Measurements from ENCODE around the gene HOXB8. TPM values are rescaled to one million over a fixed set of nuclear protein-coding genes. Genes with fewer than 3 reads are reported as not detected.

HOXB8 gene
- polyA plus RNA-seq, 6 donors from 2014 or later: not detected

DNA sequence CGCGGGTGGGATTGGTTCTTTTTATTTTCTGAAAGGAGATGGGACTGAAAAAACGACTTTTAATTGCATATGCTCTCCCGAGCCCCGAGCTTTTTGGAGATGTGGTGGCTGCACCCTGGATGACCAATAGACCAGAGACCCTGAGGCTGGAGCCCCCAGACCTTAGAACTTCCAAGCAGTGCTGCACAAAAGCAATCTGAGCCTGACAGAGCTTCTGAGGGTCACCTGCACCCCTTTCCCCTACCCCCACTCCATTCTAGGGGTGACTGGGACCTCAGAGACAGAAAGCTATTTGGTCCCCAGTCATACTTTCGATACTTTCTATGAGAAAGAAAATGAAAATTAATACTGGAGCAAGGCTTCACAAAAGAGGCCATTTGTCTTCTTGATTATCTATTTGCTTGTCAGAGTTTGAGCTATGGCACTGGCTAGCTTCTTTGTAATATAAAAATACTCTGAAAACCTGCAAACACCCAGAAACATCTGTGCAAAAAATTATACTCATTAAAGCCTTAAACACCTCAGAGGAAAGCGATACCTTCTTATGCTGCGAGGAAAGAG lies 40.5 kb downstream of the HOXB8 start:
- no peak overlapping the region for H3K27ac Mint-ChIP-seq
- H3K27me3 Mint-ChIP-seq: peaks cover 38 to 68% (median 64%) of the 10 kb centered on the region in 3 donors
- no peak for DNase-seq
- peaks cover 0 to 8% of the 10 kb centered on the region in 2 donors for H3K36me3 Mint-ChIP-seq
- H3K4me1 Mint-ChIP-seq: peaks cover 23 to 35% (median 30%) of the 10 kb centered on the region in 3 donors
- H3K9me3 Mint-ChIP-seq: peaks cover 0 to 5% (median 0%) of the 10 kb centered on the region in 7 donors
- ATAC-seq (ENCODE audit: low read depth in 2 of 2): no peak
- peak overlapping the region in 2 of 8 donors; percentile 3 to 59 for H3K4me3 Mint-ChIP-seq

DNA sequence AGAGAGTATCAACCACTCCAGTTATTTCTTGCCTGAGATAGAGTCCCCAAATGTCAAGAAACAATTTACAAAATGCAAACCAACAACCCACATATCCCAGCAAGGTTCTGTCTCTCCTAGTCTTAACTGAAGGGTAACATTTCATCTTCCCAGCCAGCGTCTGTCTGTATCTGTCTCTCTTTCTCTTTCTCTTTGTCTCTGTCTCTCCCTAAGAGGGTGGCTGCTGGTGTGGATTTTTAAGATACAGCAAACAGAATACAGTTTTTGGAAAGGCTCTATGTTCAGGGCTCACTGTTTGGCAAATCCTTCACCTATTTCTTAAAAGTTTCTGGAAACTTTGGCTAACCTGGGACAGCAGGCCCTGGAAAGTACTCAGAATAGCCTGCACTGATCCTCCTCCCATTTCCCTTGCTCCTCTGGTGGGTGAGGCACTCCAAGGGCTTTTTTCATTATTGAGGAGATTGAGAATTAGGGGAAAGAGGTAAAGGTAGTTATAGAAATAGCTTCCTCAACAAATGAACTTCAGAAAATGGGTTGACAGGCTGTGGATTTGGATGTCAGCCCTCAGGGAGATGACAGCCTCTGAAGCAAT lies 43.2 kb downstream of the HOXB8 start:
- H3K27me3 Mint-ChIP-seq: peaks cover 24 to 52% (median 44%) of the 10 kb centered on the region in 3 donors
- DNase-seq (no peak), ATAC-seq (ENCODE audit: low read depth in 2 of 2) (no peak)
- H3K27ac Mint-ChIP-seq: no peak overlapping the region
- H3K4me1 Mint-ChIP-seq: peaks cover 12 to 26% (median 22%) of the 10 kb centered on the region in 3 donors
- no peaks in the 10 kb centered on the region for H3K36me3 Mint-ChIP-seq
- H3K9me3 Mint-ChIP-seq: no peaks in the 10 kb centered on the region
- no peak overlapping the region for H3K4me3 Mint-ChIP-seq

DNA sequence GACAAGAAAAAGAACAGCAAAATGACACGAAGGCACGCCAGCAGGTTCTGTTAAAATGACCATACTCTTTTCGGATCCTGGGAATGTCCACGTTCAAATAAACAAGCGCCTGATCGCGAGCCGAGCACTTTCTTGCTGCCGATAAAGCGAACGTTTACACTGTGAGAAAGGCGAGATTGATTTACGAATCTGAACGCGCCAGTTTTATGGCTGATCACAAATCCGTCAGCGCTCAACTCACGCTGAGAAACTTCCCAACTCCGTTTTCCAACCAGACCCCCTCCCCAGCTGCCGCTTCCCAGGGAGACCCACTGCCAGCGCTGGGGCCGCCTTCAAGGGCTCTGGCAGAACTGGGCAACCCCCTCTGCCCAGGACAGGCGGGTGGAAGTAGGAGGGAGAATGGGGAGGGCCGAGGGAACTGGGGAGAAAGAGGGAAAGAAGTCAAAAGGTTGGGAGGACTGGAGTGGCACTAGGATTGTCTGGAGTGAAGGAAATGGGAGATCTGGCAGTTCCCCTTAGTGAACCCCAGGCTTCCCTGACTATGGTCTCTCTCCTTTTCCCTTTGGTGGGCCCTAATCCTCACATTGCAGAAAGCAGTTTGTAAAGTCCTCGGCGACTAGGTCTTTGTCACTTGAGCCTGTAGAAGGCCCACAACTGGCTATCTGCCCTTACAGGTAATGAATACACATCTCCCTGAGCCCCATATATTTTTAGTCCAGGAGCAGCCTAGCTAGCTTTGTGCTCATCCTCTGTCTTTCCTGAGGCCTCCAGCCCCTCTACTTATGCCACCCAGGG lies 43.9 kb downstream of the HOXB8 start:
- no peak for DNase-seq
- peaks cover 24 to 46% (median 41%) of the 10 kb centered on the region in 3 donors for H3K27me3 Mint-ChIP-seq

DNA sequence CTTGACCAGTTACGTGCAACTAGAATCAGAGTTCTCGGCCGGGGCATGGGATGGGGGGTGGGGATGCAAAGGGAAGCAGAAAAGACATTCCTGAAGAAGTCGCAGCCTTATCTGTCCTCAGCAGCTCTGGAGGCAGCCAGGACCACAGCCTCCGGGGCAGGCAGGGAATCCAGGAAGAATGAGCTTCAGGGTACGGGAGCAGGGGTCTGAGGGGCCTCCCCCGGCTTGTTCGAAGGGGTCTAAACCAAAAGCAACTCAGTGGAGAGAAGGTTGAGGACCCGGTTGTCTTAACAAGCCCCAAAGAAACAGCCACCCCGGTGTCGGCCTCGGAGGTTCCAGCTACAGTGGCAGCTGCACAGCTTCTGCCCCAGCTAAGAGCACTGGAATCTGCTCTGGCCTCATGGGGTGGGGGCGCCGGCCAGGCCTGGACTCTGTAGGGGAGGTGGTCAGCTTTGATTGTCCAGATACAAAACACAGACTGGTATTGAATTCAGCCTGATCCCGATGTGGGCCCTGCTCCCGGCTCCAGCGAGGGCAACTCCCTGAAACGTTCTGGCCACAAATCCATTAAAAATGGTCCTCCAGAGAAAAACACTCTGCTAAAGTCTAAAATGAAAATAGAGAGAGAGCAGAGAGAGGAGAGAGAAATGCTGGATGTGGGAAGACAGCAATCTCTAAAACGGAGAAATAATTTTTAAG lies 44.6 kb downstream of the HOXB8 start:
- Mint-ChIP-seq H3K36me3 (no peaks in the 10 kb centered on the region), H3K9me3 (no peaks in the 10 kb centered on the region), H3K27ac (no peak overlapping the region), H3K4me1 (peaks cover 4 to 17% (median 11%) of the 10 kb centered on the region in 3 donors), H3K27me3 (peaks cover 24 to 40% (median 35%) of the 10 kb centered on the region in 3 donors), H3K4me3 (no peak overlapping the region)
- DNase-seq: no peak
- no peak for ATAC-seq (ENCODE audit: low read depth in 2 of 2)

More for the DNA sequence above, 43.9 kb downstream of the HOXB8 start:
- Mint-ChIP-seq H3K36me3 (no peaks in the 10 kb centered on the region), H3K9me3 (no peaks in the 10 kb centered on the region), H3K4me3 (no peak overlapping the region), H3K4me1 (peaks cover 9 to 23% (median 18%) of the 10 kb centered on the region in 3 donors), H3K27ac (no peak overlapping the region)
- ATAC-seq (ENCODE audit: low read depth in 2 of 2): no peak

DNA sequence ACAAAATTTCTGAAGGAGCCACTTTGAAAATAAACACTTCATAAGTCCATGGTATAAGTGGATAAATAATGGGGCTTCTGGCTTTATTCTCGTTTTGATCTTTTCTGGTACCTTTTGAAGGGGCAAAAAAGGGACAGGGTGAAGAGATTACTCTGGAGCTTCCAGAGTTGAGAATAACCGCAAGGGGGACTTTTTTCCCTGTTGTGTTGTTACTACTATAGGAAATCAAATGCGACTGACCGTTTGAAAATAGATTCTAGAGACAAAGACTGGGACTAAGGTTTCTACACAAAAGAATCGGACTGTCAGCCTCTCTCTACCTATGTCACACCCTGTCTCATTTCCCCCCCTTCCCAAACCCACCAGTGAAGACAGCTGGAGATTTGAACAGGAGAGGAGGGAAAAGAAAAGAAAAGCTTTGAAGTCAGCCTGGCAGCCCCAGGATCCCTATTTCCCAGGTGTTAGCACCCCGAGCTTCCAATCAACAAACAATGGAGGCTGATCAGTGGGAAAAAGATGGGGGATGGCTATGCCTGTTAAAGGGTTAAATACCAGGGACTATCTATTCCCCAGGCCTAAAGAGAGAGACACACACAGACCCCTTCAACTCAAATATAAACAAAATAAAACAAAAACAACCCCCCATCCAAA lies 45.3 kb downstream of the HOXB8 start:
- Mint-ChIP-seq H3K4me3 (no peak overlapping the region), H3K4me1 (peaks cover 4 to 17% (median 11%) of the 10 kb centered on the region in 3 donors), H3K36me3 (no peaks in the 10 kb centered on the region), H3K27ac (no peak overlapping the region), H3K27me3 (peaks cover 24 to 33% (median 33%) of the 10 kb centered on the region in 3 donors), H3K9me3 (no peaks in the 10 kb centered on the region)
- no peak for DNase-seq
- no peak for ATAC-seq (ENCODE audit: low read depth in 2 of 2)

DNA sequence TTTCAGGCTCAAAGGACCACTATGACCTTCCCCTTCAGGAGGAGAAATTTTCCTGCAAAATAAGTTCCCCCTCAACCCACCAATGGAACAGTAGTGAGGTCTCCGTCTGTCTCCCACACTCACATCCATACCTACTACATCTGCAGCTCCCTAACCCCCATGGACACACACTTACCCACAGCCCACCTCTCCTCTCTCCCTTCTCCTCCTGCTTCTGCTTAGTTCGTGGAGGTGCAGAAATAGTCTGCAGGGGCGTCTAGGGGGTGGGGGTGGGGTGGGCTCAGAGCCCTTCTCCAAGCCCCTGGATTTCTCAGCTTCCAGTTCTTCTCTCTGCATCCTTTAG lies 45.9 kb downstream of the HOXB8 start:
- peaks cover 21 to 29% (median 28%) of the 10 kb centered on the region in 3 donors for H3K27me3 Mint-ChIP-seq
- ATAC-seq (ENCODE audit: low read depth in 2 of 2) (no peak), DNase-seq (no peak)
- H3K4me3 Mint-ChIP-seq: no peak overlapping the region
- no peaks in the 10 kb centered on the region for H3K9me3 Mint-ChIP-seq
- peaks cover 4 to 17% (median 11%) of the 10 kb centered on the region in 3 donors for H3K4me1 Mint-ChIP-seq
- H3K36me3 Mint-ChIP-seq: no peaks in the 10 kb centered on the region
- no peak overlapping the region for H3K27ac Mint-ChIP-seq

DNA sequence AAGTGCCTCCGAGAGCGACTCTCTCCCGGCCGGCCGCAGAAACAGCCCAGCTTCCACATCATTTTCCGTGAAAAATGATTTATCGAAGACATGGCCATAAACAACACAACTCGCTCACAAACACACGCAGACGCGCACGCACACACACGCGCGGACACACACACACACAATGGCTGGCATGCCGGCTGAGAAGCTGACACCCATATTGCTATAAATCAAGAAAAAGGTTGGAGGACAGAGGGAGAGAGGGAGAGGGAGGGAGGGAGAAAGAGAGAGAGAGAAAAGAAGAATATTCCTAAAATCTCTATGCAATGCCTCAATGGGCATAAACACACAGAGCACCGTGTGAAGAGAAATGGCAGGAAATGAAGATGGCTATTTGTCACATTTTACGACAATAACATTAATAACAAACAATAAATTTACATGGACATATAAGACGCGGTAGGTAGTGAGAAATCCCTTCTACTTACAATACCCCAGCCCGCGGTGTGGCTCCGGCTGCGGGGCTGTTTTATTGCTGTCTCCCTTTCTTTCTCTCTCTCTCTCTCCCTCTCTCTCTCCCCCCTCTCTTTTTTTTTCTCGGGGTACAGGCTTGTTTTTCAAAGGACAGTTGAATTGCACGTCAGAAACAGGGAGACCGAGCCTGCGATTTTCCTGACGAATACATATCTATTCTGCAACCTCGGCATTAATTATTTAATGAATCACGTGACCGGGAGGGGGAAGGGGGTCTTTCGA lies 46.4 kb downstream of the HOXB8 start:
- ATAC-seq (ENCODE audit: low read depth in 2 of 2): no peak
- peak overlapping the region in 1 of 6 donors; percentile 4 for H3K27ac Mint-ChIP-seq
- H3K4me3 Mint-ChIP-seq: peak overlapping the region in 4 of 8 donors; percentile 36 to 68 (median 46)

DNA sequence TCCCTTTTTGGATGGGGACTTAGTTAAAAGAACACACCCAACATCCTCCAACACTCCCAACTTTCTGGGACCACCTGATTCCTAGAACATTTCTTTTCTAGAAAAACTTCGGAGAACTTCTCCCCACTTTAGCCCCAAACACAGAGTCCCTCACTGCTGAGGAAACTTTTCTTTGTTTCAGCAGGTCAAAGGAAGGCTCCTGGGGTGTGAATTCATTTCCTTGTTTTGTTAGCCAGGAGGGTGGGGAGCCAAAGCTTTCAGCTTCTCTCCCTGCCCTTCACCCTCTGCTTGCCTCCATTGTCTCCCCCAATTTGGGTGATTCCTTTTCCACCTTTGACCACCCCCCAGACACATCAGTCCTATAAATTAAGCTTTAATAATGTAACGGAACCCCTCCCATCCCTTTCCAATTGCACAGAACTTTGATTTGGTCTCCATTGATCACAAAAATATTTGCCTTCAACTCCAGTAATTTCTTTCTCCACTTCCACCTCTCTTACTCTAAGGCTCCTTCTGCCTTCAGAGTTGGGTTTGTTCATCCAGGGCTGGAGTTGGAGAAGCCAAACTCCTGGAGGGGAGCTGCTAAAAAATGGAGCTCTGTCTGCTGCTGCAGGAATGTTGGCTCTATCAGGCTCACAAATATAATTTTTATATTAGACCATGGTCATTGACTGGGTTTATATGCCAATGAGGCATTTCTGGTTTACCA lies 47.3 kb downstream of the HOXB8 start:
- ATAC-seq (ENCODE audit: low read depth in 2 of 2) (no peak), DNase-seq (no peak)
- H3K27me3 Mint-ChIP-seq: peaks cover 12 to 27% (median 26%) of the 10 kb centered on the region in 3 donors
- H3K4me3 Mint-ChIP-seq: peak overlapping the region in 1 of 8 donors; percentile 68
- no peaks in the 10 kb centered on the region for H3K9me3 Mint-ChIP-seq
- H3K4me1 Mint-ChIP-seq: peaks cover 4 to 11% (median 11%) of the 10 kb centered on the region in 3 donors
- no peak overlapping the region for H3K27ac Mint-ChIP-seq
- no peaks in the 10 kb centered on the region for H3K36me3 Mint-ChIP-seq

More for the DNA sequence above, 46.4 kb downstream of the HOXB8 start:
- DNase-seq: no peak
- H3K9me3 Mint-ChIP-seq: no peaks in the 10 kb centered on the region
- H3K4me1 Mint-ChIP-seq: peaks cover 4 to 17% (median 11%) of the 10 kb centered on the region in 3 donors
- no peaks in the 10 kb centered on the region for H3K36me3 Mint-ChIP-seq
- H3K27me3 Mint-ChIP-seq: peaks cover 19 to 26% (median 26%) of the 10 kb centered on the region in 3 donors

DNA sequence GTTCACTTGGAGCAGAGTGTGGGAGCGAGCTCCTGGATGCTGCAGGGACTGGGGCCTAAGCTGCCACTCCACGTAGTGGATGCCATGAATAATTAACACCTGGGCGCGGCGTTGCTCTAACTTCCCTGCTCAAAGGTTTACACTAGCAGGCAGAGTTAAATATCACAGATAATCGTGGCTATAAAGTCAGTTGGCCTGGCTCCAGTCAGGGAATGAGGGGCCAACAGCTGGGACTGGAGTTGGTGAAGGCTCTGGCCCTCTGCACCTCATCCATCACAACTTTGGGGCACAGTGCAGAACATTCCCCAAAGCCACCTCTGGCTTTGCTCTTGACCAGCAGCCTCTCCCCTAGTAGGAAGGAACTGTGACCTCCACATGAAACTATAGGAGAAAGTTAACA lies 47.9 kb downstream of the HOXB8 start:
- no peak overlapping the region for H3K4me3 Mint-ChIP-seq
- H3K4me1 Mint-ChIP-seq: peaks cover 4 to 11% (median 11%) of the 10 kb centered on the region in 3 donors
- H3K36me3 Mint-ChIP-seq: no peaks in the 10 kb centered on the region
- no peaks in the 10 kb centered on the region for H3K9me3 Mint-ChIP-seq
- H3K27ac Mint-ChIP-seq: no peak overlapping the region
- peaks cover 12 to 28% (median 26%) of the 10 kb centered on the region in 3 donors for H3K27me3 Mint-ChIP-seq
- DNase-seq (no peak), ATAC-seq (ENCODE audit: low read depth in 2 of 2) (no peak)

DNA sequence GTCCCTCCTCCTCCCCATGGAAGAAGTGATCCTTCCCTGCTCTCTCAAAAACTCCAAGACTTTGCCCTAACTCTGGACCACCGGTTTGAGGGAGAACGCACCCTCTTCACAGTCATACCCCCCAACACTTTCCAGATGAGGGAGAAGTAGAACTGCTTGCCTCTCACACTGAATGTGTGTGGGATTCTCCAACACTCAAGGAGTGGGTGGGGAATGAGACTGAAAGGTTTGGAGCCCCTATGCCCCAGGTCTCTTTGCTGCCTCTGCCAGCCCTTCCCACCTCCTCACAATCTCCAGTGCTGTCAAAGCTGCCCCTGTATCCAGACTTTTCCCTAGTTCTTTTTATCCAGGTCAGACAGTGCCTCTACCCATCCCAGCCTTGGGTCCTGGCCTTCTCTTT lies 48.4 kb downstream of the HOXB8 start:
- Mint-ChIP-seq H3K9me3 (no peaks in the 10 kb centered on the region), H3K4me1 (peaks cover 4 to 11% (median 11%) of the 10 kb centered on the region in 3 donors), H3K36me3 (no peaks in the 10 kb centered on the region), H3K27ac (no peak overlapping the region), H3K4me3 (no peak overlapping the region), H3K27me3 (peaks cover 11 to 26% (median 25%) of the 10 kb centered on the region in 3 donors)
- ATAC-seq (ENCODE audit: low read depth in 2 of 2) (no peak), DNase-seq (no peak)

DNA sequence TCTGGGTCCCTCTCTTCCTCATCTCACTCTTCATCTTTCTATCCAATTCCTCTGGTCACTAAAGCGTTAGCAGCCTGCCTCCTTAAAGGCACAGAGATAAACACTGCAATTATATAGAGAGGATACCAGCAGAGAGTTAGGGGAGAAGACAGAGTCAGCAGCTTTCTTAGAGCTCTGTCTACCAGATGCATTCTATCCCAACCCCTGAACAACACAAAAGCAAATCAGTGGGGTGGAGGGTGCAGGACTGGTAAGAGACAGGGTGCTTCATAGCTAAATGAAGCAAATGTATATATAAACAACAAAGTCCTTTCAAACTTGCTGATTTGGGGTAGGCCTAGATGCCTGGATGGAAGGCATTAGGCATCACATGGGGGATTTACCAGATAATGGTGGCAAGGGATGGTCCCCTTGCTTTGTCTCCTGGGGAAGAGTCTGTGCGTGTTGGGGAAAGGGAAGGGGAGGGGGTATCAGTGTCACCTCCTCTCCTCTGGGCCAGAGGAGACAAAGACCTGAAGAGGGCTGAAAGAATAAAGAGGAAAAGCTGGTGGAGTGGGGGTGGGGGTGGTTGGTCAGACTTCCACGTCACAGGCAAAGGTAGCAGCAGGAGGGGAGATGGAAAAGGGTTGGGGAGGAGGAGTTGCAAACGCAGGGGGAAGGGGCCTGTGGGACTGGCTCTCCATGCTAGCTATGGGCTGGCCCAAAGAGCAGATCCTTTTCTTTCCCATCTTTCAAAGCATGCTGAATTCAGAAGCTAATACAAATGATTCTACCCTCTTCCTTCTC lies 49.0 kb downstream of the HOXB8 start:
- no peak overlapping the region for H3K4me3 Mint-ChIP-seq
- ATAC-seq (ENCODE audit: low read depth in 2 of 2) (no peak), DNase-seq (no peak)
- H3K4me1 Mint-ChIP-seq: peaks cover 4 to 11% (median 11%) of the 10 kb centered on the region in 3 donors
- peaks cover 11 to 27% (median 26%) of the 10 kb centered on the region in 3 donors for H3K27me3 Mint-ChIP-seq
- no peaks in the 10 kb centered on the region for H3K36me3 Mint-ChIP-seq
- H3K27ac Mint-ChIP-seq: no peak overlapping the region
- no peaks in the 10 kb centered on the region for H3K9me3 Mint-ChIP-seq

Measured in naive B cell (primary cell).